ENCODE results near the gene PIGO. TPM values are rescaled to one million over a fixed set of nuclear protein-coding genes. Genes with fewer than 3 reads are reported as not detected.
A peak's percentile ranks its signal among the peaks of the same experiment; 100 is the strongest.

Gene PIGO
- total RNA-seq, 1 experiment from 2014 or later = 23.4 TPM

DNA sequence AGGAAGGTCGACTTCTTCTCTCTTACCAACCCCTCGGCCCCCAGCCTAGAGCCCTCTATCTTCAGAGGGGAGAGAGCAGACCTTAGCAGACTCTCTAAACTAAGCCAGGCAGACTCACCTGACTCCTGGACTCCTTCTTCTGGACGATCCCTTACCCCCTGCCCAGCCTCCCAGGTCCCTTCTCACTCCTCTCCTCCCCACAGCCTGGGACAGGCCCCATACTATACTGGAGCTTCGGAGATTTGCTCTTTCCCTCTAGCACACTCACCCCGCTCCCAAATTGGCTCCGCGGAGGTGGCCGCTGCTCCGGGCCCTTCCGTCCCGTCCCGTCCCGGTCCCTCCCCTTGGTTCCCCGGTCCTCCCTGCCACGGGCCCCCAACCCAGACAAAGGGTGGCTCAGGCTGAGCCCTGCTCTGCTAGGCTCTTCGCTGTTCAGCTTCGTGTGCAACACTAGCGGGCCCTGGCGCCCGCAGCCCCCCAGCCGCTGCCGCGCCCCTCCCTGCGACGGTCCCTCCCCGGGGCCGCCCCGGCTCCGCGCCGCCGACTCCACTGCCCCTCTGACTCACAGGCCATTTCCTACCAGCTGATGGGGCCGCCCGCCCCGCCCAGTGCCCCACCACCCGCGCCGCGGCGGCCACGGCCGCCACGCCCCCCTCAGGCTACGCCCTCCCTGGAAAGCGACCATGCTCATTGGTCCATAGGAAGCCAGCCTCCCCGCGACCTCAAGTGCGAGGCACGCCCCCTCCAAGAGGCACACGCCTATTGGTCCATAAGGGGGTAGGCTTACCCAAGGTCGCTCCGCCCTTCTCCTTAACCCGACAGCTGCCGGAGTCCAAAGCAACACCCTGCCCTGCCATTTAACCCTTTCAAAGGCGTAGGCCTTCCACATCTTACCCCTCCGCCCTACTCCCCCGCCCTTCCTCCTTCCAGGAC is 14.9 kb upstream of the PIGO start:
- no peak overlapping the region for H4K91ac ChIP-seq (ENCODE audit: insufficient read length, low read depth, low read length)
- Mint-ChIP-seq H3K27ac (peak overlapping the region in 1 of 3 experiments; percentile 72; a peak in 3 of 7 replicates), H3K4me3 (peak overlapping the region; percentile 77 to 81), H3K27me3 (ENCODE audit: low read depth) (no peaks in the 10 kb centered on the region), H3K36me3 (ENCODE audit: insufficient read depth in 1 of 3, low read depth in 3 of 3) (peaks cover 0 to 2% (median under 1%) of the 10 kb centered on the region in 3 experiments; a peak in 3 of 7 replicates), H3K9me3 (no peaks in the 10 kb centered on the region), H3K4me1 (peaks cover 35 to 38% of the 10 kb centered on the region in 2 experiments)
- H3K18ac ChIP-seq (ENCODE audit: insufficient read length, low read depth, low read length) = no peak overlapping the region
- no peak overlapping the region for H3K4ac ChIP-seq (ENCODE audit: low read depth, low read length)
- H3K9ac ChIP-seq (ENCODE audit: extremely low read depth, insufficient read length, low read length) = no peak overlapping the region
- H3K4me2 ChIP-seq (ENCODE audit: insufficient read depth, insufficient read length, low read length) = peak overlapping the region; percentile 64
- peaks cover 2% of the 10 kb centered on the region; the same call in 1 of the 2 replicates for H3K4me1 ChIP-seq (ENCODE audit: insufficient read depth, low read length)
- H3K23ac ChIP-seq (ENCODE audit: insufficient read length, low read depth, low read length) = no peak overlapping the region
- no CpG with 5 or more reads among the region's 57 CpGs for WGBS (ENCODE audit: extremely low coverage, insufficient read length, low lambda C conversion rate)
- TF ChIP-seq, protein P1, sequence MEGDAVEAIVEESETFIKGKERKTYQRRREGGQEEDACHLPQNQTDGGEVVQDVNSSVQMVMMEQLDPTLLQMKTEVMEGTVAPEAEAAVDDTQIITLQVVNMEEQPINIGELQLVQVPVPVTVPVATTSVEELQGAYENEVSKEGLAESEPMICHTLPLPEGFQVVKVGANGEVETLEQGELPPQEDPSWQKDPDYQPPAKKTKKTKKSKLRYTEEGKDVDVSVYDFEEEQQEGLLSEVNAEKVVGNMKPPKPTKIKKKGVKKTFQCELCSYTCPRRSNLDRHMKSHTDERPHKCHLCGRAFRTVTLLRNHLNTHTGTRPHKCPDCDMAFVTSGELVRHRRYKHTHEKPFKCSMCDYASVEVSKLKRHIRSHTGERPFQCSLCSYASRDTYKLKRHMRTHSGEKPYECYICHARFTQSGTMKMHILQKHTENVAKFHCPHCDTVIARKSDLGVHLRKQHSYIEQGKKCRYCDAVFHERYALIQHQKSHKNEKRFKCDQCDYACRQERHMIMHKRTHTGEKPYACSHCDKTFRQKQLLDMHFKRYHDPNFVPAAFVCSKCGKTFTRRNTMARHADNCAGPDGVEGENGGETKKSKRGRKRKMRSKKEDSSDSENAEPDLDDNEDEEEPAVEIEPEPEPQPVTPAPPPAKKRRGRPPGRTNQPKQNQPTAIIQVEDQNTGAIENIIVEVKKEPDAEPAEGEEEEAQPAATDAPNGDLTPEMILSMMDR (conservative IDR thresholded peaks at IDR 0.05) = no peak
- peak; percentile 99 for DNase-seq
- H3T11ph ChIP-seq (ENCODE audit: low read length) = no peak overlapping the region
- peak overlapping the region; percentile 36; the same call in 1 of the 2 replicates for H3K14ac ChIP-seq (ENCODE audit: insufficient read depth, low read length)
- H2BK5ac ChIP-seq (ENCODE audit: insufficient read length, low read length) = no peak overlapping the region
- H3K27me3 ChIP-seq (ENCODE audit: insufficient read depth, low read length) = no peaks in the 10 kb centered on the region
- no peak overlapping the region for H2AFZ ChIP-seq (ENCODE audit: low read length)
- H2BK15ac ChIP-seq (ENCODE audit: low read depth, low read length) = no peak overlapping the region
- no peak overlapping the region for H2BK120ac ChIP-seq (ENCODE audit: low read depth, low read length, poor library complexity, severe bottlenecking)
- no peak overlapping the region for H2BK20ac ChIP-seq (ENCODE audit: low read depth, low read length, poor library complexity, severe bottlenecking)
- H4K5ac ChIP-seq (ENCODE audit: insufficient read length, low read depth, low read length) = no peak overlapping the region
- H2BK12ac ChIP-seq (ENCODE audit: insufficient read length, low read depth, low read length) = no peak overlapping the region
- peaks cover 14% of the 10 kb centered on the region for H3K23me2 ChIP-seq (ENCODE audit: insufficient read length, low read depth, low read length, poor library complexity, severe bottlenecking)
- no peak overlapping the region for H2AK5ac ChIP-seq (ENCODE audit: insufficient read length, low read length)
- no peaks in the 10 kb centered on the region for H3K9me3 ChIP-seq (ENCODE audit: control insufficient read depth, low read depth, low read length)
- no peak overlapping the region for H4K8ac ChIP-seq (replicated peaks; ENCODE audit: insufficient read length, low read depth, low read length)
- H4K20me1 ChIP-seq (ENCODE audit: control insufficient read depth, insufficient read depth, insufficient read length) = no peaks in the 10 kb centered on the region
- H3K27ac ChIP-seq (ENCODE audit: insufficient read length, low read depth, low read length) = no peak overlapping the region
- H3K56ac ChIP-seq (ENCODE audit: insufficient read length, low read depth, low read length) = no peak overlapping the region
- no peaks in the 10 kb centered on the region for H3K79me1 ChIP-seq (ENCODE audit: insufficient read depth, low read depth, low read length, poor library complexity, severe bottlenecking)
- H3K79me2 ChIP-seq (ENCODE audit: insufficient read depth, low read length) = no peaks in the 10 kb centered on the region

Data from H9 (cell line).